DMS53 treated with DMSO at 0.1 percent for 48 hours (cell line): ENCODE measurements around the gene EHD2.
A peak's percentile ranks its signal among the peaks of the same experiment; 100 is the strongest.

Source experiments
- DNase-seq: peaks from one replicate; lab custom pipeline; 2025; ENCODE audit not compliant: unreplicated experiment; lab: John Stamatoyannopoulos, UW

The EHD2 gene

DNA sequence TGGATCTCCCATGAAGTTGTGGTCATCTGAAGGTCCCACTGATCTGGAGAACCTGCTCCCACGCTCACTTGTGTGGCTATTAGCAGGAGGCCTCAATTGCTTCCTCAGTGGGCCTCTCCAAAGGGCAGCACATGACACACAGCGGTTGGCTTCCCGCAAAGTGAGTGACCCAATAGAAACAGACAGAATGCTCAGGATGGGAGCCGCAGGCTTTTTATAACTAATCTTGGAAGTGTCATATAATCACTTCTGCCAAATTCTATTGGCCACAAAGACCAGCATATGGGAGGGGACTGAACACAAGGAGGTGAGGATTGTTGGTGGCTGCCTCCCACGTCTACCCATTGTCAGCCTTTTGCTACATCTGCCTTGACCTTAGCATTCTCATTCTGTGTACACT is 22.1 kb upstream of the EHD2 start:
- DNase-seq = no peak

DNA sequence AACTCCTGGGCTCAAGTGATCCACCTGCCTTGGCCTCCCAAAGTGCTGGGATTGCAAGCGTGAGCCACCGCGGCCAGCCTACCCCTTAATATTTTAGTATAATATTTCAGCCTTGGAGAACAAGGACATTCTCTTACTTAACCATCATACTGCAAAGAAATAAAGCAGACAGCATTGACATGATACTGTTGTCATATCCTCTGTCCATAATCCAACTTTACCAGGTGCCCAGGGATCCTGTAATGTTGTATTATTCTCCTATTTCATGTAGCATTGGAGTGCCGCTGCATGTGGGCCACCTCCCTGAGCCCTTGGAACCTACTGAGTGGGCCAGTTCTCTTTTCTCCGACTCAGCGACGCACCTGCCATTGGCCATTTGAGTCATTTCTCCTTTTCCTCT is 21.4 kb upstream of the EHD2 start:
- no peak for DNase-seq

DNA sequence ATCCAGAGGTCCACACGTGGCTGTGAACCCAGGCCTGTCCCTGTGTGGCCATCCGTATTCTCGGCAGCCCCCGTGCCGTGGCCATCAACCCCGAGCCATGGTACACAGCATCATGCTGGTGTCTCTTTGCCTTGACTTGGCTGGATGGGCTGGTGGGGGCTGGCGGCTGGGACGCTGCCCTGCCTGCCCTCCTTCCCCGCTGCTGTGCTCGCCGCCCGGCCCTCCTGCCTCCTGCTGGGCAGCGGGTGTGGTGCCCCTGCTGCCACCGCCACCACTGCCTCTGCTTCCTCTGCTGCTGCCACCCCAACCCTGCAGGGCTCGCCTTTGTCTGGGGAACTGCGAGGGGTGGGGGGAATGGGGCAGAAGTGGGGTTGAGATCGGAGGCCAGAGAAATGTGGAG is 19.7 kb upstream of the EHD2 start:
- DNase-seq = no peak

DNA sequence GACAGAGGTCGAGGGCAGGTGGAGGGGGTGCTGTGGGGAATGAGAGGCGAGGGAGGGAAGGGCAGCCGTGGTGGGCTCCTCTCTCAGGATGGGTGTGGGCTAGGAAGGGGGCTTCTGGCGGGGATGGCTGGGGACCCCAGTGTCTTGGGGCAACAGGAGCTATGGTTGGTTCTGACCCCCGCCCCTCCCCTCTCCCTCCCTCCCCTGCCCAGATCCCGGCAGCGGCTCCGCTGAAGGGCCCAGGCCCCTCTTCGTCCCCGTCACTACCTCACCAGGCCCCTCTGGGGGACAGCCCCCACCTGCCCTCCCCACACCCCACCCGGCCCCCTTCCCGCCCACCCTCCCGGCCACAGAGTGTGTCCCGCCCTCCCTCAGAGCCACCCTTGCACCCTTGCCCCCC is 19.3 kb upstream of the EHD2 start:
- DNase-seq = no peak

DNA sequence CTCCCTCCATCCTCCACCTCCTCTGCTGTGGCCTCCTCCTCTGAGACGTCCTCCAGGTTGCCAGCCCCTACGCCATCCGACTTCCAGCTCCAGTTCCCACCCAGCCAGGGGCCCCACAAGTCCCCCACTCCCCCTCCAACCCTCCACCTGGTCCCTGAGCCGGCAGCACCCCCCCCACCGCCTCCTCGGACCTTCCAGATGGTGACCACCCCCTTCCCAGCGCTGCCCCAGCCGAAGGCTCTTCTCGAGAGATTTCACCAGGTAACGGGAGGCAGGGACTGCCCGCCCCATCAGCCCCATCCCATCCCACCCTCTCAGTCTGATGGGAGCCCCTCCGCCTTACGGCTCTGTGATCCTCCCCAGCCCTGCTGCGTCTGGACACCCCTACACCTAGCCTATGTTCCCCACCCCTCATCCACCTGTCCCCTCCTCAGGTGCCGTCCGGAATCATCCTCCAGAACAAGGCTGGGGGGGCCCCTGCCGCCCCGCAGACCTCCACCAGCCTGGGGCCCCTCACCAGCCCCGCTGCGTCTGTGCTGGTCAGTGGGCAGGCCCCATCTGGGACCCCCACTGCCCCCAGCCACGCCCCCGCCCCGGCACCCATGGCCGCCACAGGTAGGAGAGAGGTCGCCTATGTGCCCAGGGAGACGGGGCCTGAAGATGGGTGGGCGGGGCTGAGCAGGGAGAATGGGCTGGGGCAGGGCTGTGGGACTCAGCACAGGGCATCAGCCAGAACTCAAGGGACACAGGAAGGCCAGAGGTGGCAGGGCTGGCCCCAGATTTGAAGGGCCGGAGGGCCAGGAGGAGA is 18.6 kb upstream of the EHD2 start:
- no peak for DNase-seq

DNA sequence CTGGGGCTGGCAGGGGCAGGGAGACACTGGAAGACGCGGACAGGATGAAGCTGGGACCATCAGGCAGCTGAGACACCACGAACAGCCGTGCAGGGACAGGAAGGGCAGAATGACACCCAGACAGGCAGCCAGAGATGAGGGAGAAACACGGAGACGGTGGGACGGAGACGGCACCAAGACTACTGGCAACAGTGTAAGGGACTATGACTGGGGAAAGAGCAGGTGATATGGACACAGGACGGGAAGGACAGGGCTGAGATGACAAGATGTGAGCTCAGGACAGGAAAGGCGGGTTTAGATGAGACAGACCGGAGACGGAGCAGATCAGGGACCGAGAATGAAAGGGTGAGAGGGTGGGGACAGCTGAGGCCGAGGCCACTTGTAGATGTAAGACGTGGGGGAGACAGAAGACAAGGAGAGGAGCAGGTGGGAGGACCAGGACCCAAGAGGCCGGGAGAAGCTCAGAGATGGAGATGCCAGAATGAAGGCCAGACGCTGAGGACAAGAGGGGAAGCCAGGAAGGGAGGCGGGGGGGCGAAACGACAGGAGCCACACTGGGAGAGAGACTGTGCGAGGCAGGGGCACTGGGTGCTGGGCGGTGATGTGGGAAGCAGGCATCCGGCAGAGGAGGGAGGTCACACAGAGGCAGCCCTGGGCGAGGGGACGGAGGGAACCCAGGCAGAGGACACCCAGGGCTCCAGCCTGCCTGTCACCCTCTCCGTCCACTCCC is 17.5 kb upstream of the EHD2 start:
- no peak for DNase-seq

DNA sequence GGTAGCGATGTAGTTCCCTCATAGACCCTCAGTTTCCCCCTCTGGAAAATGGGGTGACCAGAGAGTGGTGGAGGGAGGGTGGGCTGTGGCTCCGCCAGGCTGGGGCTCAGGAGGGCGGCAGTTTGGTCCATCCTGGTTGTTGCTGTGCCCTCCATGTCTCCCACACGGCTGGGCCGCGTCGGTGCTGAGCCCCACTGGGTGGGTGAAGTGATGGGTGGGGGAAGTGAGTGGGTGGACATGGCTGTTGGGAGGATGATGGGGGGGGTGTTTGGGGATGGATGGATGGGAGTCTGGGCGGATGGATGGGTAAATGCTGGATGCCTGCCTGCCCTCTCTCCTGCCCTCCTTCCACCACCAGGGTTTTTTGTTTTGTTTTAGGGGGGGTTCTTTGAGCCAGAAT is 16.6 kb upstream of the EHD2 start:
- no peak for DNase-seq

DNA sequence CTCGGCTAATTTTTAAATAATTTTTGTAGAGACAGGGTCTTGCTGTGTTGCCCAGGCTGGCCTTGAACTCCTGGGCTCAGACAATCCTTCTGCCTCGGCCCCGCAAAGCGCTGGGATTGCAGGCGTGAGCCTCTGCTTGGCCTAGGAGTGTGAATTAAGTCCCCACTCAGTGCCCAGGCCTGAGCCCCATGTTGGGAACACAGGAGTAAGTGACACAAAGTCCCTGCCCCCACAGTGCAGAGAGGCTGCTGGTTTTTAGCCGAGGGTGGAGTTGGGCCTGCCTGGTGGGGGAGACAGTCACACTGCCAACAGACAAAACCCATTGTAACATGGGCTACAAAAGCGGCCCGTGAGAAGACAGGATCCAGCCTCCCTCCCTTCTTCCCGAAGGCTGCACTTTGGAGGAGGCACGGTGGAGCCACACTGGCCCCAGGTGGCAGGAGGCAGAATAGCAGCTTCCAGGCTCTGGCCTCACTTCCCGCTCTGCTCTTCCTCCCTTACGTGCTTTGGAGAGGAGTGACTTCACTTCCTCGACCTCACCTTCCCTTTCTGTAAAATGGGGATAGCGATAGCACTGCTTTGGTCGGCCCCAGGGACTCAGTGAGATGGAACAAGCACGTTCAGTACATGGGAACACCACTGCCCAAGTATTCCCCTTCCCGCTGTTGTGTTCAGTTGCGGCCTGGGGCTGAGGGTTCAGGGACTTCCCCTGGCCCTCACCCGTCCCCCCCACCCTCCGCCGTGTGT is 15.2 kb upstream of the EHD2 start:
- DNase-seq = peak; percentile 75

DNA sequence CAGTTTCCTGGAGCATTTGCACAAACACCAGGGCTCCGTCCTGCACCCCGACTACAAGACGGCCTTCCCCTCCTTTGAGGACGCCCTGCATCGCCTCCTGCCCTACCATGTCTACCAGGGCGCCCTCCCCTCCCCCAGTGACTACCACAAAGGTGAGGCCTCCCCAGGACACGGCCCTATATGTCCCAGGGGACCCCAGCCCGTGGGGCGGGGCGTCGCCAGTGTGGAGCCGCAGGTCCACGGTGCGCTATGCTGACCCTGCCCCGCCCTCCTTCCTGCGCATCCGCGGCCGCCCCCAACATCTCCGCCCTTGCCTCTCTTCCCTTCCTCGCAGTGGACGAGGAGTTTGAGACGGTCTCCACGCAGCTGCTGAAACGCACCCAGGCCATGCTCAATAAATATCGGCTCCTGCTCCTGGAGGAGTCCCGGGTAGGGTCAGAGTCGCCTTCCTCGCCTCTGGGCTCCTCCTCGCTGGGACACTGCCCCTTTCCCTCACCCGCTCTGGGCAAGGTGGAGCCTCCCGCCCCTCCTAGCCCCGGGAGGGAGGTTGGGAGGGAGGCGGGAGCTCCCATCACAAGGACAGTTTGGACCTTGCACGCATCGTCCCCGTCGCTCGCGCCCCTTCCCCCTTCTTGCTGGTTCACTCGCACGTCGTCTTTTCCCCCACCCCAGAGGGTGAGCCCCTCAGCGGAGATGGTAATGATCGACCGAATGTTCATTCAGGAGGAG is 14.4 kb upstream of the EHD2 start:
- DNase-seq = no peak

DNA sequence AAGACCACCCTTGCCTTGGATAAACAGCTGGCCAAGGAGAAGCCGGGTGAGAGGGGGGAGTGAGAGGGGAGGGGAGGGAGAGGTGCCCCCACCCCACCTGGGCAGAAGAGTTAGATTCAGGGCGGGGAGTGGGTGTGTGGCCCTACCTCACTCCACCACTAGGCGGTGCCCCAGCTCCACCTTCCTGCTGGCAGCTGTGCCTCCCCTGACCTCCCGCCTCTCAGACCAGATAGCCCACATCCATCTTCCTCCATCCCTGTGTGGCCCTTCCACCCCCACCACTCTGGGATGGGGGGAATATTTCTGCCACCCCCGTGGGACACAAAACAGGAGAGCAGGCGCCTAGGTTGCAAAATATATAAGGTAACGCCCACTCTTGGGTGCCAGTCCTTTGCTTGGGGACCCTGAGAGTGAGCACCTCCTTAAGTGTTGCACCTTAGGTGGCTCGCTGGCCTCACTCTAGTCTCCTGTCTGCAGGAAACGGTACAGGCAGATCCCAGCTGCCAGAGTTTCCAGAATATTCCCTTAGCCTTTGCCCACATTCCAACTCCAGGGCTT is 13.8 kb upstream of the EHD2 start:
- DNase-seq = no peak

DNA sequence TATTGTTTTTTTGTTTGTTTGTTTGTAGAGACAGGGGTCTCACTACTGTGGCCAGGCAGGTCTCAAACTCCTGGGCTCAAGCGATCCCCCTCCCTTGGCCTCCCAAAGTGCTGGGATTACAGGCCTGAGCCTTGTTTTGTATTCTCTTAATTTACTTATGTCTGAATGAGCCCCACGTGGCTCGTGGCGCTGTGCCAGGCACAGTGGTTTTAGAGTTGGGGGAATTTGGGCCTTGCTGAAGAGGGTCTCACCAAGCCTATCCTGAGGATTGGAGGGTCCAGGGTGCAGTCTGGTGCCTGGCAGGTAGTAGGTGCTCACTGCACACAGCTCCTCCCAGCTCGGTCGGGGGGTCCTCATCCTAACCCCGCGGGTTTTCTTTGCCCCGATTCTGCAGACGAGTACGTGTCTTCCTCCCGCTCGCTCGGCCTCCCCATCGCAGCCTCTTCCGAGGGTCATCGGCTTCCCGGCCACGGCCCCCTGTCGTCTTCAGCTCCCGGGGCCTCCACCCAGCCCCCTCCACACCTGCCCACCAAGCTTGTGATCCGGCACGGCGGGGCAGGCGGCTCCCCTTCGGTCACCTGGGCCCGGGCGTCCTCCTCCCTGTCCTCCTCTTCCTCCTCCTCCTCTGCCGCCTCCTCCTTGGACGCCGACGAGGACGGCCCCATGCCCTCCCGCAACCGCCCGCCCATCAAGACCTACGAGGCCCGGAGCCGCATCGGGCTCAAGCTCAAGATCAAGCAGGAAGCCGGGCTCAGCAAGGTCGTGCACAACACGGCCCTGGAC is 12.1 kb upstream of the EHD2 start:
- no peak for DNase-seq

DNA sequence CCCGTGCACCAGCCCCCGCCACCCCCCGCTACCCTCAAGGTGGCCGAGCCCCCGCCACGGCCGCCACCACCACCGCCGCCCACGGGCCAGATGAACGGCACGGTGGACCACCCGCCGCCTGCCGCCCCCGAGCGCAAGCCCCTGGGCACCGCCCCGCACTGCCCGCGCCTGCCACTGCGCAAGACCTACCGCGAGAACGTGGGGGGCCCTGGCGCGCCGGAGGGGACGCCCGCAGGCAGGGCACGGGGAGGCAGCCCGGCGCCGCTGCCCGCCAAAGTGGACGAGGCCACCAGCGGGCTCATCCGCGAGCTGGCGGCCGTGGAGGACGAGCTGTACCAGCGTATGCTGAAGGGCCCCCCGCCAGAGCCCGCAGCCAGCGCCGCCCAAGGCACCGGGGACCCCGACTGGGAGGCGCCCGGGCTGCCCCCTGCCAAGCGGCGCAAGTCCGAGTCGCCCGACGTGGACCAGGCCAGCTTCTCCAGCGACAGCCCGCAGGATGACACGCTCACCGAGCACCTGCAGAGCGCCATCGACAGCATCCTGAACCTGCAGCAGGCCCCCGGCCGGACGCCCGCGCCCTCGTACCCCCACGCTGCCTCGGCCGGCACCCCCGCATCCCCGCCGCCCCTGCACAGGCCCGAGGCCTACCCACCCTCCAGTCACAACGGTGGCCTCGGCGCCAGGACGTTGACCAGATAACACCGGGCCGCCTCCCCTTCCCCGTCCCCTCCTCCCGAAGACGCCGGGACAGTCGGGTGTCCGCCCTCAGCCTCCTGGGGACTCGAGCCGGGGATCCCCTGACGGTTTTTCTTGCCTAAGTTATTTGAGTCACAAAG is 11.3 kb upstream of the EHD2 start:
- DNase-seq = no peak

DNA sequence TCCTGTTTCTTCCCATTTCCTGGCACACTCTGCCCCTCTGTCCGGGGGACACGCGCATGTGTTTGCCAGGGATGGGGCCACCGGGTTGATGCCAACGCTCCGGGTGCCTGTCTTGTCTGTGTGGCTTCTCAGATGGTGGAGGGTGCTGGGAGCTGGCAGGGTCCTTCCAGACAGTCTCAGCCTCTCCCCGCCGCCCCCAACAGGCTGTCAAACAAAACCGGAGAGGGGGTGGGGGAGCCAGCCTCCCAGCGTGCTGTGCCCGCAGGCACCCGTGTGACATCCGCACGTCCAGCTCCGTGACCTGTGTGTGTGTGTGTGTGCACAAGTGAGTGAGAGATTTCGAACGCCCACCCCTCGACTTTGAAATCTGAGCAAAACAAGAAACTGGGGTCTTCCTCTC is 10.6 kb upstream of the EHD2 start:
- DNase-seq = no peak

DNA sequence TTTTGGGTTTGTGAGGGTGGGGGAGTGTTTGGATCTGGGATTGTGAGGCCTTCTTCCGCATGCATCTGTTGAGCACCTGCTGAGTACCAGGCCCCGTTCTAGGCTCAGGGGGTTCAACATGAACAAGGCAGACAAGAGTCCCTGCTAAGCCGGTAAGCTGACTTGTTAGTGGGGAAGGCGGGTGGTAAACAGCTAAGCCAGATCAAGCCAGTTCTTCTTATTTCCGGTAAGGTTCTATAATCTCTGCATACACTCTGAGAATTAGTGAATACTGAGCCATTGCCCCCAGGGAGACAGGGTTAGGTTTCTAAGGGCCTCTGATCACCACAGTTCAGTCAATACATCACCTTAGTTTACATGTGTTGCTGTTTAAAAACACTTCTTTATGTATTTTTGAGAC is 9.9 kb upstream of the EHD2 start:
- no peak for DNase-seq

DNA sequence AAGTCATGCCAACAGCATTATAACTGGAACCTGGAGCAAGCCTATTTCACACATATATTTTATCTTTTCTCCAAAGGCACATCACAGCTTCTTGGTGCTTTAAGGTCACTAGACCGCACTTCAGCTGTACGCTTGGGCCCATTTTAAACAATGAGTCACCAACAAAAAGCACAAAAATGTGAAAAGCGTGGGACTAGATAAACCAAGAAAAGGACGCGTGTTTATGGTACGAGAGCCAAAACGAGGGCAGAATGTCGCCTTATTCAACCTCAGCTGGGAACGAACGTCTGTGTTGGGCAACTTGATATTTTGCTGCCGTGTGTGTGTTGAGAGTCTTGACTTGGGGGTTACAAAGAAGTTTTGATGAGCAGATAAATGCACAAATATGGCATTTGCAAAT is 9.2 kb upstream of the EHD2 start:
- no peak for DNase-seq

DNA sequence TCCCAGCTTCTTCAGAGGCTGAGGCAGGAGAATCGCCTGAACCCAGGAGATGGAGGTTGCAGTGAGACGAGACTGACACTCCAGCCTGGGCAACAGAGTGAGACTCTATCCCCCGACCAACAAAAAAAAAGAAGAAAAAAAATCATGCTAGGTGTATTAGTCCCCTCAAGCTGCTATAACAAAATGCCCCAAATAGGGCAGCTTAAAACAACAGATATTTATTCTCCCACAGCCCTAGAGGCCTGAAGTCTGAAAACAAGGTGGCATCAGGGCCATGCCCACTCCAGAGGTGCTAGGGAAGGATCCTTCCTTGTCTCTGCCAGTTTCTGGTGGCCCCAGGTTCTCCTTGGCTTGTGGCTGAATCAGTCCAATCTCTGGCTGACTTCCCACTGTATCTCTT is 8.6 kb upstream of the EHD2 start:
- no peak for DNase-seq

DNA sequence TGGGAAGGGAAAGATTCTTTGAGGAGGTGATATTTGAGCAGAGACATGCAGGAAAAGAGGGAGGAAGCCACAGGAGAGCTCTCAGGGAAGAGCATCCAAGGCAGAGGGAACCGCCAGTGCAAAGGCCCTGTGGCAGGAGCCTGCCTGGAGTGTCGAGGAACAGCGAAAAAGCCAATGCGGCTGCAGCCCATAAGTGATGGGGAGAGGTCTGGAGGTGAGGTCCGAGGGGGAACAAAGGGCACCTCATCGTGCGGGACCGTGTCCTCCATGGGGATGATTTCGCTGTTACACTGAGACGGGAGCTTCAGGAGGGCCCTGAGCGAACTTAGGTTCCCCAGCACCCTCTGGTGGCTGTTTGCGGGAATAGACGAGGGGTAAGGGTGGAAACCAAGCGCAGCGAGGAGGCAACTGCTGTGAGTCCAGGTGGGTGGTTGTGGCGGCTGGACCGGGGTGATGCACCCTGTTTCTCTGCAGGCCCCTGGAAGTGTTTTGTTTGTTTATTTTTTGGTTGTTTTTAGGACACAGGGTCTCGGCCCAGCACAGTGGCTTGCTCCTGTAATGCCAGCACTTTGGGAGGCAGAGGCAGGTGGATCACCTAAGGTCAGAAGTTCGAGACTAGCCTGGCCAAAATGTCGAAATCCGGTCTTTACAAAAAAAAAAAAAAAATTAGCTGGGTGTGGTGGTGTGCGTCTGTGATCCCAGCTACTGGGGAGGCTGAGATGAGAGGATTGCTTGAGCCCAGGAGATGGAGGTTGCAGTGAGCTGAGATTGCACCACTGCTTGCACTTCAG is 5.9 kb upstream of the EHD2 start:
- DNase-seq = no peak

DNA sequence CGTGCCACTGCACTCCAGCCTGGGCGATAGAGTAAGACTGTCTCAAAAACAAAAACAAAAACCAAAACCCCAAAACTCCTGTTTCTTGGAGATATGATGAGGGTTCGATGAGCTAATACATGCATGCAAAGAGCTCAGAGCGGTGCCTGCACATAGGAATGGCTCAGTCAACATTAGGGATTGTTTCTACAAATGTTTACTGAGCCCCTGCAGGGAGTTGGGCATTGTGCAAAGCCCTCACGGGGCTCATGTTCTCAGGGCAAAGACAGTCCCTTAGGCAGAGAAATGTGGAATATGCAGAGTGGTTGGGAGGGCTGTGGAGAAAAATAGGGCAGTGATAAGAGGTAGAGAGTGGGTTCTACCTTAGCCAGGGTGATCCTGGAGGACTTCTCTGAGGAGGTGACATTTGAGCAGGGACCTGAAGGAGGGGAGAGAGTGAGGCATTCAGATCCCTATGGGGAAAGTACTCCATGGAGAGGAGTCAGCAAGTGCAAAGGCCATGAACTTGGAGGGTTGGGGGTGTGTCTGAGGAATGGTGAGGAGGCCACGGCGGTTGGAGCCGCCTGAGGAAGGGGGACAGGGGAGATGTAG is 1.5 kb upstream of the EHD2 start:
- no peak for DNase-seq
